SU-DHL-6 (cell line): ENCODE data around the gene RMI1.

Source experiments
- H2AFZ ChIP-seq: fragments of 200-600 bp; sonication (generic); 2 replicates; pipeline ENCODE4 v1.6.1; 2014; ENCODE audit warnings: low read depth, mild to moderate bottlenecking, moderate library complexity, mixed read lengths, antibody characterized with exemption, low read length; ENCODE audit not compliant: severe bottlenecking
- H3F3A ChIP-seq: fragments of 200-600 bp; shearing (Covaris generic); 2 replicates; pipeline ENCODE4 v1.6.0; 2016; ENCODE audit warnings: antibody characterized with exemption, mild to moderate bottlenecking; ENCODE audit not compliant: insufficient read depth
- H3K27ac ChIP-seq: fragments of 200-600 bp; sonication (generic); 2 replicates; pipeline ENCODE4 v1.5.1; 2016; ENCODE audit warnings: low read depth, mild to moderate bottlenecking, low read length, moderate library complexity, mixed read lengths
- H3K27me3 ChIP-seq: fragments of 200-600 bp; sonication (generic), shearing (Covaris generic); 2 replicates; pipeline ENCODE4 v1.6.0; 2014; ENCODE audit warnings: mild to moderate bottlenecking, low read length
- H3K36me3 ChIP-seq: fragments of 200-600 bp; sonication (generic); 2 replicates; pipeline ENCODE4 v1.6.1; 2014; ENCODE audit warnings: mild to moderate bottlenecking, low read length, mixed read lengths
- H3K4me2 ChIP-seq: fragments of 300-600, 200-600 bp; shearing (Covaris generic), sonication (generic); 2 replicates; pipeline ENCODE4 v1.6.0; 2014; ENCODE audit warnings: low read length, low read depth, mild to moderate bottlenecking; ENCODE audit not compliant: poor library complexity, severe bottlenecking
- H3K4me3 ChIP-seq: fragments of 200-600 bp; sonication (generic); 2 replicates; pipeline ENCODE4 v1.5.1; 2014; ENCODE audit warnings: antibody characterized with exemption, low read length, mild to moderate bottlenecking, mixed read lengths; ENCODE audit not compliant: insufficient read depth, poor library complexity, severe bottlenecking
- H3K79me2 ChIP-seq: fragments of 200-600 bp; sonication (generic); 2 replicates; pipeline ENCODE4 v1.6.1; 2014; ENCODE audit warnings: mild to moderate bottlenecking, low read length, moderate library complexity; ENCODE audit not compliant: insufficient read depth
- H3K9ac ChIP-seq: fragments of 200-600 bp; sonication (generic); 2 replicates; pipeline ENCODE4 v1.7.0; 2014; ENCODE audit warnings: mild to moderate bottlenecking, low read length
- H3K9me2 ChIP-seq: fragments of 200-600 bp; sonication (generic); replicated peaks from 2 replicates; pipeline ENCODE4 v1.6.1; 2014; ENCODE audit warnings: low read length; ENCODE audit not compliant: insufficient read depth
- H3K9me3 ChIP-seq: fragments of 200-600 bp; sonication (generic); 2 replicates; pipeline ENCODE4 v1.6.1; 2014; ENCODE audit warnings: low read length, mixed read lengths; ENCODE audit not compliant: insufficient read depth
- H4K20me1 ChIP-seq: fragments of 200-600 bp; sonication (generic); 2 replicates; pipeline ENCODE4 v1.6.1; 2014; ENCODE audit warnings: low read depth, mild to moderate bottlenecking, antibody characterized with exemption, low read length, moderate library complexity, mixed read lengths
- EZH2phosphoT487 ChIP-seq: fragments of 200-600 bp; sonication (generic), shearing (Covaris generic); conservative IDR thresholded peaks from 2 replicates; pipeline ENCODE4 v1.6.1; 2018; ENCODE audit warnings: mild to moderate bottlenecking, antibody characterized with exemption, low read length, moderate library complexity, mixed read lengths
- TF ChIP-seq, protein P1 (sequence below): fragments of 200-600 bp; sonication (generic); IDR thresholded peaks from one replicate; pipeline ENCODE4 v1.5.1; 2017; ENCODE audit warnings: antibody characterized with exemption, mild to moderate bottlenecking, low read length, moderate library complexity; ENCODE audit not compliant: insufficient read depth, poor library complexity, severe bottlenecking

RMI1 gene

DNA sequence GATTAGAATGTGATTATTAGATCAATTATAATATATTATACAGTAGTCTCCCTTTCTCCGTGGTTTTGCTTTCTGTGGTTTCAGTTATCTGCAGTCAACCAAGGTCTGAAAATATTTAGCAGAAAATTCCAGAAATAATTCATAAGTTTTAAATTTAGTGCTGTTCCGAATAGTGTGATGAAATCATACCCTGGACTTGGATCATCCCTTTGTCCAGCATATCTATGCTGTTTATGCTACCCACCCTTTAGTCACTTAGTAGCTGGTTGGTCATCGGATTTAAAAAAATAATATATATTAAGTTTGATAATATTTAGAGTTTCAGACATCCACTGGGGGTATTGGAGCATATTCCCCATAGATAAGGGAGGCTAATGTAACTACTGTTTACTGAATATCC is 19.6 kb downstream of the RMI1 start:
- Histone ChIP-seq H3K27ac (no peak overlapping the region), H3K79me2 (peaks cover 35% of the 10 kb centered on the region), H3F3A (peaks cover 6% of the 10 kb centered on the region; the same call in 1 of the 2 replicates), H4K20me1 (peaks cover 10% of the 10 kb centered on the region; the same call in 1 of the 2 replicates), H3K27me3 (no peaks in the 10 kb centered on the region), H3K9me3 (no peaks in the 10 kb centered on the region), H3K36me3 (peaks cover 48% of the 10 kb centered on the region), H3K9me2 (no peaks in the 10 kb centered on the region), H3K9ac (no peak overlapping the region), H3K4me3 (no peak overlapping the region), H3K4me2 (no peak overlapping the region), H2AFZ (no peak overlapping the region)
- TF ChIP-seq, protein P1, sequence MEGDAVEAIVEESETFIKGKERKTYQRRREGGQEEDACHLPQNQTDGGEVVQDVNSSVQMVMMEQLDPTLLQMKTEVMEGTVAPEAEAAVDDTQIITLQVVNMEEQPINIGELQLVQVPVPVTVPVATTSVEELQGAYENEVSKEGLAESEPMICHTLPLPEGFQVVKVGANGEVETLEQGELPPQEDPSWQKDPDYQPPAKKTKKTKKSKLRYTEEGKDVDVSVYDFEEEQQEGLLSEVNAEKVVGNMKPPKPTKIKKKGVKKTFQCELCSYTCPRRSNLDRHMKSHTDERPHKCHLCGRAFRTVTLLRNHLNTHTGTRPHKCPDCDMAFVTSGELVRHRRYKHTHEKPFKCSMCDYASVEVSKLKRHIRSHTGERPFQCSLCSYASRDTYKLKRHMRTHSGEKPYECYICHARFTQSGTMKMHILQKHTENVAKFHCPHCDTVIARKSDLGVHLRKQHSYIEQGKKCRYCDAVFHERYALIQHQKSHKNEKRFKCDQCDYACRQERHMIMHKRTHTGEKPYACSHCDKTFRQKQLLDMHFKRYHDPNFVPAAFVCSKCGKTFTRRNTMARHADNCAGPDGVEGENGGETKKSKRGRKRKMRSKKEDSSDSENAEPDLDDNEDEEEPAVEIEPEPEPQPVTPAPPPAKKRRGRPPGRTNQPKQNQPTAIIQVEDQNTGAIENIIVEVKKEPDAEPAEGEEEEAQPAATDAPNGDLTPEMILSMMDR = no peak
- TF ChIP-seq EZH2phosphoT487 = no peak

DNA sequence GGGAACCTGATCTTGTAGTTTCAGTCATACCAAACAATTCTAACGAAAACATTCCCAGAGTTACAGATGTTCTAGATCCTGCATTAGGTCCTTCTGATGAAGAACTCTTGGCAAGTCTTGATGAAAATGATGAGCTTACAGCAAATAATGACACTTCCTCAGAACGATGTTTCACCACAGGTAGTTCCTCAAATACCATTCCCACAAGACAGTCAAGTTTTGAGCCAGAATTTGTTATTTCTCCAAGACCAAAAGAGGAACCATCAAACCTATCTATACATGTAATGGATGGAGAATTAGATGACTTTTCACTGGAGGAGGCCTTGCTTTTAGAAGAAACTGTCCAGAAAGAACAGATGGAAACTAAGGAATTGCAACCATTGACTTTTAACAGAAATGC is 21.0 kb downstream of the RMI1 start:
- Histone ChIP-seq H3K9me2 (no peaks in the 10 kb centered on the region), H3K4me2 (no peak overlapping the region), H3K27ac (no peak overlapping the region), H3K9me3 (no peaks in the 10 kb centered on the region), H2AFZ (no peak overlapping the region), H4K20me1 (peaks cover 10% of the 10 kb centered on the region; the same call in 1 of the 2 replicates), H3K4me3 (no peak overlapping the region), H3F3A (peaks cover 6% of the 10 kb centered on the region; the same call in 1 of the 2 replicates), H3K27me3 (no peaks in the 10 kb centered on the region), H3K79me2 (peaks cover 21% of the 10 kb centered on the region), H3K9ac (no peak overlapping the region), H3K36me3 (peaks cover 48% of the 10 kb centered on the region)
- no peak for TF ChIP-seq EZH2phosphoT487
- TF ChIP-seq, protein P1 = no peak

DNA sequence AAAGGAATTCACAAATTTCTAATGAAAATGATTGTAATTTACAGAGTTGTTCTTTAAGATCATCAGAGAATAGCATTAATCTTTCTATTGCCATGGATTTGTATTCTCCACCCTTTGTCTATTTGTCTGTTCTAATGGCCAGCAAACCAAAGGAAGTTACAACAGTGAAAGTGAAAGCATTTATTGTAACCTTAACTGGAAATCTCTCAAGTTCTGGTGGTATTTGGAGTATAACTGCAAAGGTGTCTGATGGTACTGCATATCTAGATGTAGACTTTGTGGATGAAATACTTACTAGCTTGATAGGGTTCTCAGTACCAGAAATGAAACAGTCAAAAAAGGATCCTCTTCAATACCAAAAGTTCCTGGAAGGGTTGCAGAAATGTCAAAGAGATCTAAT is 21.7 kb downstream of the RMI1 start:
- H4K20me1 ChIP-seq = peaks cover 10% of the 10 kb centered on the region; the same call in 1 of the 2 replicates
- no peak overlapping the region for H3K4me2 ChIP-seq
- H3K4me3 ChIP-seq = no peak overlapping the region
- H3K79me2 ChIP-seq = peaks cover 14% of the 10 kb centered on the region
- no peaks in the 10 kb centered on the region for H3K27me3 ChIP-seq
- H3K9me3 ChIP-seq = no peaks in the 10 kb centered on the region
- H2AFZ ChIP-seq = no peak overlapping the region
- H3K9ac ChIP-seq = no peak overlapping the region
- H3K36me3 ChIP-seq = peaks cover 48% of the 10 kb centered on the region
- TF ChIP-seq EZH2phosphoT487 = no peak
- TF ChIP-seq, protein P1 = no peak
- no peak overlapping the region for H3K27ac ChIP-seq
- no peaks in the 10 kb centered on the region for H3K9me2 ChIP-seq
- H3F3A ChIP-seq = peaks cover 6% of the 10 kb centered on the region; the same call in 1 of the 2 replicates
